NCI-H460 (cell line): ENCODE results near the gene ZCCHC24. TPM values are rescaled to one million over a fixed set of nuclear protein-coding genes. Genes with fewer than 3 reads are reported as not detected.

ENCODE experiments used
- DNase-seq: peaks from one replicate; pipeline ENCODE4 v3.0.0-alpha.2; 2016; ENCODE audit warnings: low read depth; ENCODE audit errors: extremely low read depth
- total RNA-seq: library from RNA; depleted of rRNA; stranded (reverse); fragments of >200 nt; shearing (Covaris generic); gene quantifications from 2 replicates; pipeline ENCODE4 v1.2.3, GENCODE V29; 2014

Gene ZCCHC24
- total RNA-seq, 1 experiment from 2014 or later = 3.2 TPM

DNA sequence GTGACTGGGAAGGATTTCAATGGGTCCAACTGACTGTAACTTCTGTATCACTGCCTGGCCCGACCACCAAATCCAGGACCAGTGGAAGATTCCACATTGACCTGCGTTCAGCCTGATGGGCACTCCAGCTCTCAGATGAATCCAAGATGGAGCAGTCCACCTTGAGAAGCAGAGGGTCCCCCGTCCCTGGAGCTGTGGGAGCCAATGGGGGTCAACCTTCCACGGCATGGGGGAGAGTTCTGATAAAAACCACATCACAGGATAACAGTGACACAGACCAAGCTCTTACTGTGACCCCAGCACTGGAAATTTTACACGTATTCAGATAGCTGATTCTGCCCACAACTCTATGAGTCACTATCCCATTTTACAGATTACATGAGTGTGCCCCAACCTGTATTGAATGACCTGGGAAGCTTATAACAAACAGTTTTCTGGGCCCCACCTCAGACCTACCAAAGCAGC, 11.2 kb downstream of the ZCCHC24 start:
- DNase-seq = no peak

- no peak for DNase-seq
Measured at GRCh38 chr10:79433324-79434222, 11.9 kb downstream of the ZCCHC24 start.

- DNase-seq = no peak
Measured at GRCh38 chr10:79431891-79432831, 13.3 kb downstream of the ZCCHC24 start.

DNA sequence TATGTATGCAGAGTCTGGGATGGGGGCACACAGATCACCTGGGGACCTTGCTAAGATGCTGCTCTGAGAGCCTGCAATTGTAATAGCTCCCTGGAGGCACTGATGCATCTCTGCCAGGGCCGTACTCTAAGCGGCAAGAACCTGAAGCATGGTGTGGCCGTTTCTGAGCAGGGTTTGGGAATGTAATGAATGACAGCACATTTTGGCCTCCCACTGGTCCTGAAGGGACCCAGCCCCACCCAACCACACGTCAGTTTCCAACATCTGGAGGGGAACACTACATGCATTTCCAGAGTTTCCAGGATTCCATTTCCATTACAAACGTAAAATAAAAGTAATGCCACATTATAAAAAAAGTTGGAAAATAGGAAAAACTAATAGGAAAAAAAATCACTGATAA, 14.0 kb downstream of the ZCCHC24 start:
- DNase-seq = no peak

DNA sequence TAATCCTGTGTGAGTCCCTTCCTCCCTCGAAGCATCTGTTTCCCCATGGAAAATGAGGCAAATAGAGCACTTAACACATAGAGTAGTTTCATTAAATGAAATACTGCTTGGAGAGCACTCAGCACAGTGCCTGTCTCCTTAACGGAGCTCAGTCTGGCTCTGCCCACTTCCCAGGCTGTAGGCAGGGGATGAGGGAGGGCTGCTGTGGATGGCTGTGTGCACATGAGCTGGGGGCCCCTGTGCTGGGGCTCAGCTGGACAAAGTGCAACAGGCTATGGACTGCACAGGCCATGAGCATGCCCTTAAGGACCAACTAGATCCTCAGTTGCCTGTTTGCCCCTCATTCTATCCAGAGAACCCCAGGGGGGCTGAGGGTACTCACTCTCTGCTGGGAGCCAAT, 14.5 kb downstream of the ZCCHC24 start:
- DNase-seq = no peak

- DNase-seq = no peak
Measured at GRCh38 chr10:79430325-79430905, 15.0 kb downstream of the ZCCHC24 start.

DNA sequence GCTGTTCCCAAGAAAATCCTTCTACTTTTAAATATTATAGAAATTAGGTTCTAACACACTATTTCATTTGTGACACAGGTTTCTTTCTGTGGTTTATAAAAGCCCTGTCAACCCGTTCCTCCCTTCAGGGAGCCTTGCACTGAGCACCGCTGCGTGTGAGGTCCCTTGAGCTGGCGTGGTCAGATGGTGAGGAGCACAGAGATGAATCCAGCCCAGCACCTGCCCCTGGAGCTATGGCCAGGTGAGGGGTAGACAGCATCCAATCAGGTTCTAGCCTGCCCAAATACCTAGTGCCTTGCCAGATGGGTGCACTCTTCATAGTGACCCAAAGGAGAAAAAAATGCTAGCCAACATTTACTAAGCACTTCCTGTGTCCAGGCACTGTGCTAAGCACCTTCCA, 15.7 kb downstream of the ZCCHC24 start:
- DNase-seq = no peak

- no peak for DNase-seq
Measured at GRCh38 chr10:79427965-79428364, 17.5 kb downstream of the ZCCHC24 start.

- no peak for DNase-seq
Measured at GRCh38 chr10:79425074-79425532, 20.3 kb downstream of the ZCCHC24 start.

- no peak for DNase-seq
Measured at GRCh38 chr10:79424221-79425073, 21.0 kb downstream of the ZCCHC24 start.

GRCh38 chr10:79422178-79422892, 23.1 kb downstream of the ZCCHC24 start:
- DNase-seq = no peak

DNA sequence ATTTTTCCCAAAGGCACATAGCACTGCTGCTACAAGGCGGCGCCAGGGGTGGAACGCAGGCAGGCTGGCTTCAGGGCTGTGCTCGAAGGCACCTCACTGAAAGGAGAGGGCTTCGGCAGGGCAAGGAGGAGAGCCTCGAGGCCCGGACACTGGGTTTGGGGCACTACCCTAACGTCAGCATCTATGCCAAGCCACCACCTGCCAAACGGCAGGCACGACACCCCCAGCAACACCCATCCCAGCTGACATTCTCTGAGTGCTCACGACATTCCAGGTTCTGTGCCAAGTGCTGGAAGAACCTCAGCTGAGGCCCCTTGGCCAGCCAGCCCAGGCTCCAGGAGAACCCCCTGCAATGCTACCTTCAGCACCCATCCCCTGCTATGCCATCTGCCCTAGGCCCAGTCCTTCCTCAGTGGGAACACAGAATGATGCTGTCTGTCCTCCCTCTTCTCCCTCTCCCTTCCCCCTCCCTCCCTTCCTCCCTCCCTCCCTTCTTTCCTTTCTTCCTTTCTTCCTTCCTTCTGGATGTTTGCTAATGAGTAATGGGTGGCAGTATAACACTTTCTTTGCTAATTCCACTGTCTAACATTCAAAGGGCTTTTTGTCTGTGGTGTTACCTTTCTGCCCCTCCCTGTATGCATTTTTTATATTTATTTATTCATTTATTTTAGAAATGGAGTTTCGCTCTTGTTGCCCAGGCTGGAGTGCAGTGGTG, 24.3 kb downstream of the ZCCHC24 start:
- no peak for DNase-seq

DNA sequence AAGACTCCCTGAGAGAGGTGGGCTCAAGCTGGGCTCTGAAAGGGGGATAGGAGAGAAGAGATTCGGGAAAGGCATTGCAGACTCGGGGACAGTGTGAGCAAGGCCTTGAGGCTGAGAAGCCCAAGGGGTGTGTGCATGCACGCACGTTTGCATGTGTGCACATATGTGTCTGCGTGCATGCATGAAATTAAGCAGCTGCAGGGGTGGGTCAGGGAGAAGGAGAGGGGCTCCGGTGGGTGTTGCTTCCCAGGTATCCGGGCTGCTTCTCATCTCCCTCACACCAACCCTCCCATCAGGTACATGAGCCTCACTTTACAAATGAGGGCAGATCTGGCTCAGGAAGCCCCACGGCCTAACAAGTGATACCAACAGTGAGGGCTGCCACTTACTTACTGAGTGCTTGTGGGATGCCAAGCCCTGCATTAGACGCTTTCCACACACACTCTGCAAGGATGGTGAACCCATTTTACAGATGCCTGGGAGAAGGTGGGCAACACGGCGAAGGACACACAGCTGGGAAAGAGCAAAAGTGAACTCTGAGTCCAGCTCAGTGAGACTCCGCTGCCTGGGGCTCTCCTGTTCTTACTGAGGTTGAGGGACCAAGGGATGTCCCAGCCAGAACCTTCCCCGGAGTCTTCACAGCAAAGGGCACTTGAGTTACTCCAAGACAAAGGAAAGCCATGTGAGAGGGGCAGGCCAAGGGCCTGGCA, 26.4 kb downstream of the ZCCHC24 start:
- no peak for DNase-seq

- no peak for DNase-seq
Measured at GRCh38 chr10:79418274-79418673, 27.1 kb downstream of the ZCCHC24 start.

- no peak for DNase-seq
Measured at GRCh38 chr10:79417731-79418130, 27.7 kb downstream of the ZCCHC24 start.

DNA sequence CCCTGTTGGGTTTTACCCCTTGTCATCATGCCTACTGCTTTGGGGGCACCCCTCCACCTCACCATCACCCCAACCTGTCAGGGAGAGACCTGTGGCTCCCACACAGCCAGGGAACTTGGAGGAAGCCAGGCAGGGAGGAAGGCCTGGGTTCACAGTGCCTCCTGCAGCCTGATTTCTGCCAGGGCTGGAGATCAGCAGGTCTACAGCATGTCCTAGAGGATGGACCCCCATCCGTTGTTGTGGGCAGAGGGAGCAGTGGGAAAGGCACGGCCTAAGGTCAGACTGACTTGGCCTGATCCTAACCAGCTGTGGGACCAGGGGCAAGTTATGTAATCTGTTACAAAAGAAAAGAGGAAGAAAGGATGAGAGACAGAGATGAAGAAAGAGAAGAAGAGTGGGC, 28.2 kb downstream of the ZCCHC24 start:
- DNase-seq = no peak

GRCh38 chr10:79416578-79417255, 28.7 kb downstream of the ZCCHC24 start:
- DNase-seq = no peak
